ENCODE data around the gene IL12RB1.

Gene IL12RB1

GRCh38 chr19:18009412-18010066 lies 77.2 kb downstream of the IL12RB1 start:
- POLR2A ChIA-PET = no interaction called here
- no peak for DNase-seq (ENCODE audit: extremely low spot score)
- CTCF ChIA-PET = interaction anchor here (13.4 kb wide), 1 partner anchor 49 kb away, joined by 135 read pairs; no protein-coding TSS in a partner anchor
- no peak for TF ChIP-seq CTCF (IDR thresholded peaks at IDR 0.05; ENCODE audit: control extremely low read depth, extremely low read depth, low read depth, missing control alignments)
